ENCODE data around the gene NTF3.
"Not testable (repeated sequence)": the region's sequence is repeated elsewhere in the genome, so short reads cannot be mapped to it uniquely, and the experiment has no call there.

The NTF3 gene

DNA sequence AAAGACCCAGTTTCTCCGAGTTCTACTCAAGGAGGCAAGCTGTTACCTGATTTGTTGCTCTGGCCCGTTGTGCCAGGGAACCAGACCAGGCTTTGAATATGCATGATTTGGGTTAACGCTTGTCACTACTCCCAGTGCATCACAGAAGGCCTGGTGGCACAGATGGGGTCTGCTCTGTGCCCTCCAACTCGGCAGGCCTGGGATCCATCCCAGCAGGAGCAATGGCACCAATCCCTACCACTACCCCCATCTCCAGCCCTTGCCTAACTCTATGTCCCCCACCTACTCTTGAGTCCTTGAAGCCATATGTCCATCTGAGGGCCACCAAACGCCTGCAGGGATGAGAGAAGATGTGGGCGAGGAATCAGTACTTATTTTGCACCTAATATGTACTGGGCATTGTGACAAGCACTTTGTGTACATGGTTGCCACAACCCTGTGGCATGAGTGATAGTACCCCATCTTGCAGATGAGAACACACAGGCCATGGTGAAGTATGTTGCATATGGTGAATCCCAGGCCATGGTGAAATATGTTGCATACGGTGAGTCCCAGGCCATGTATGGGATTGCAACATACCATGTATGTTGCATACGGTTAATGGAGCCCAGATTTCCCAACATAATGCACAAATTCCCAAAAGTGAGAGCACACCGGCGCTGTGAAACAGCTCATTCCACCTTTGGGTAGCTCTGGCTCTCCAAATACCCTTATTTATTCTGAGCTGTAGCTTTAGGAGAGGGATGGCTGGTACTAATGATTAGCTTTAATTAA lies 102.7 kb downstream of the NTF3 start:
- DNase-seq (ENCODE audit: low read depth): no peak

DNA sequence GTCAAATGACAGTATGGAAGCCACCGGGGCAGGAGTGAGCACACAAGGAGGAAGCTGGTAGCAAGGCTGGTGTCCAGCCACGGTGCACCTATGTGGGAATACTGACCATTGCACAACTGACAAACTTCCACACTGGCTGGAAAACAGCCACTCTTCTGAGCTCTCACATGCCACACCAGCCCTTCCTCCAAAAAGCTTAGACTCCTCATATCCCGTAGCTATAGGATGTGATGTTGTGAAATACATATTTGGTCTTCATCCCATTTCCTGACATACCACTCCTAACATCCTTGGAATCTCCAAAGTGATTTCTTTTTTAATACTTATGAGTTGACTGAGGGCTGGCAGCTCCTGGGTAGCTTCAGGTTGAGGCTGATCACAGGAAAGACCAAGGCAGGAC lies 103.6 kb downstream of the NTF3 start:
- DNase-seq (ENCODE audit: low read depth): no peak

DNA sequence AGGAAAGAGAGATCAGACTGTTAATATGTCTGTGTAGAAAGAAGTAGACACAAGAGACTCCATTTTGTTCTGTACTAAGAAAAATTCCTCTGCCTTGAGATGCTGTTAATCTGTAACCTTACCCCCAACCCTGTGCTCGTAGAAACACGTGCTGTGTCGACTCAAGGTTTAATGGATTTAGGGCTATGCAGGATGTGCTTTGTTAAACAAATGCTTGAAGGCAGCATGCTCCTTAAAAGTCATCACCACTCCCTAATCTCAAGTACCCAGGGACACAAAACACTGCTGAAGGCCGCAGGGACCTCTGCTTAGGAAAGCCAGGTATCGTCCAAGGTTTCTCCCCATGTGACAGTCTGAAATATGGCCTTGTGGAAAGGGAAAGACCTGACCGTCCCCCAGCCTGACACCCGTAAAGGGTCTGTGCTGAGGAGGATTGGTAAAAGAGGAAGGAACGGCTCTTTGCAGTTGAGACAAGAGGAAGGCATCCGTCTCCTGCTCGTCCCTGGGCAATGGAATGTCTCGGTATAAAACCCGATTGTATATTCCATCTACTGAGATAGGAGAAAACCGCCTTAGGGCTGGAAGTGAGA lies 105.2 kb downstream of the NTF3 start:
- DNase-seq (ENCODE audit: low read depth): not testable (repeated sequence)

GRCh38 chr12:5537771-5538170 lies 105.9 kb downstream of the NTF3 start:
- no peak for DNase-seq (ENCODE audit: low read depth)
